DND-41 (cell line): ENCODE results near the gene PDLIM5.

ENCODE experiments used
- ATAC-seq: fragments of 200-7000 bp; cut with Tn5 transposase; 3 replicates; pipeline ENCODE4 v1.9.1; 2021; ENCODE audit warnings: low read depth; ENCODE audit not compliant: insufficient read depth
- DNase-seq: peaks from one replicate; pipeline ENCODE4 v3.0.0-alpha.2; 2020
- H2AFZ ChIP-seq: 2 replicates; pipeline ENCODE4 v1.6.0; 2012; ENCODE audit warnings: low read depth, low read length
- H3K27ac ChIP-seq: 2 replicates; pipeline ENCODE4 v1.5.1; 2012; ENCODE audit warnings: low read length, inconsistent platforms
- H3K27me3 ChIP-seq: fragments of 200-600 bp; sonication (generic); 2 replicates; pipeline ENCODE4 v1.6.0; 2012; ENCODE audit warnings: low read length, mild to moderate bottlenecking, inconsistent platforms; ENCODE audit not compliant: insufficient read depth, poor library complexity
- H3K36me3 ChIP-seq: 2 replicates; pipeline ENCODE4 v1.5.1; 2012; ENCODE audit warnings: low read length, inconsistent platforms; ENCODE audit not compliant: insufficient read depth
- H3K4me1 ChIP-seq: 2 replicates; pipeline ENCODE4 v1.5.1; 2012; ENCODE audit warnings: mild to moderate bottlenecking, low read length; ENCODE audit not compliant: insufficient read depth
- H3K4me2 ChIP-seq: 2 replicates; pipeline ENCODE4 v1.6.0; 2012; ENCODE audit warnings: mild to moderate bottlenecking, moderate library complexity, low read length, inconsistent platforms; ENCODE audit not compliant: insufficient read depth
- H3K4me3 ChIP-seq, 2 experiments: fragments of 200-600 bp in 1 of 2; shearing (Covaris generic) in 1 of 2; 2 replicates each; pipeline ENCODE4 v1.5.1; 2012 to 2016; ENCODE audit warnings: inconsistent platforms in 2 of 2, low read length in 2 of 2, mild to moderate bottlenecking in 2 of 2, low read depth in 1 of 2, moderate library complexity in 1 of 2
- H3K79me2 ChIP-seq: 2 replicates; pipeline ENCODE4 v1.6.0; 2012; ENCODE audit warnings: low read length, inconsistent platforms; ENCODE audit not compliant: insufficient read depth
- H3K9ac ChIP-seq: 2 replicates; pipeline ENCODE4 v1.6.0; 2012; ENCODE audit warnings: low read depth, mild to moderate bottlenecking, inconsistent platforms, low read length, moderate library complexity
- H3K9me3 ChIP-seq: 2 replicates; pipeline ENCODE4 v1.5.1; 2012; ENCODE audit warnings: low read length, moderate library complexity, mild to moderate bottlenecking, inconsistent platforms; ENCODE audit not compliant: insufficient read depth, severe bottlenecking
- H4K20me1 ChIP-seq: 2 replicates; pipeline ENCODE4 v1.6.0; 2012; ENCODE audit warnings: low read length; ENCODE audit not compliant: insufficient read depth
- EZH2 ChIP-seq: IDR thresholded peaks from 3 replicates; pipeline ENCODE4 v1.6.1; 2012; ENCODE audit warnings: borderline replicate concordance, low read depth, mild to moderate bottlenecking, moderate library complexity, low read length, inconsistent platforms; ENCODE audit not compliant: severe bottlenecking
- TF ChIP-seq, protein P1 (sequence below): IDR thresholded peaks from 2 replicates; pipeline ENCODE4 v1.5.1; 2012; ENCODE audit warnings: borderline replicate concordance, low read length, moderate library complexity, mild to moderate bottlenecking; ENCODE audit not compliant: poor library complexity, severe bottlenecking; ENCODE audit errors: extremely low read depth

PDLIM5 gene

DNA sequence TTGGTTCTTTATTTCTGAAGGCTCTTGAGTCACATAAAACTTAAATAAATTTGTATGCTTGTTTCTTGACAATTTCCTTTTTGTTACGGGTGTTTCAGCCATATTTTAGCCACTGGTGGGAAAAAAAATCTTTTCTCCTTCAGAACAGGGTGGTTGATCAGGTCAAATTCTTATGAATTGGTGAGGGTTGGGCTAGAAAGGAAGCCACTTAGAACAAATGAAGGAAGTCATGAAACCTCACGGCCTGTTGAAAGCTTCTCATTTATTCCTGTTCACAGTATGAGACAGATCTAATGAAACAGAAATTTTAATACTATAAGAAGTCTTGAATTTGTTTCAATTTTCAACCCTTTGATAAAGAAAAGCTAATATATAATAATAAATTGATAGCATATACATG is 12.1 kb upstream of the PDLIM5 start:
- no peak for TF ChIP-seq EZH2
- TF ChIP-seq, protein P1, sequence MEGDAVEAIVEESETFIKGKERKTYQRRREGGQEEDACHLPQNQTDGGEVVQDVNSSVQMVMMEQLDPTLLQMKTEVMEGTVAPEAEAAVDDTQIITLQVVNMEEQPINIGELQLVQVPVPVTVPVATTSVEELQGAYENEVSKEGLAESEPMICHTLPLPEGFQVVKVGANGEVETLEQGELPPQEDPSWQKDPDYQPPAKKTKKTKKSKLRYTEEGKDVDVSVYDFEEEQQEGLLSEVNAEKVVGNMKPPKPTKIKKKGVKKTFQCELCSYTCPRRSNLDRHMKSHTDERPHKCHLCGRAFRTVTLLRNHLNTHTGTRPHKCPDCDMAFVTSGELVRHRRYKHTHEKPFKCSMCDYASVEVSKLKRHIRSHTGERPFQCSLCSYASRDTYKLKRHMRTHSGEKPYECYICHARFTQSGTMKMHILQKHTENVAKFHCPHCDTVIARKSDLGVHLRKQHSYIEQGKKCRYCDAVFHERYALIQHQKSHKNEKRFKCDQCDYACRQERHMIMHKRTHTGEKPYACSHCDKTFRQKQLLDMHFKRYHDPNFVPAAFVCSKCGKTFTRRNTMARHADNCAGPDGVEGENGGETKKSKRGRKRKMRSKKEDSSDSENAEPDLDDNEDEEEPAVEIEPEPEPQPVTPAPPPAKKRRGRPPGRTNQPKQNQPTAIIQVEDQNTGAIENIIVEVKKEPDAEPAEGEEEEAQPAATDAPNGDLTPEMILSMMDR = no peak
- Histone ChIP-seq H3K79me2 (no peaks in the 10 kb centered on the region), H3K36me3 (no peaks in the 10 kb centered on the region), H3K9ac (no peak overlapping the region), H3K27me3 (no peaks in the 10 kb centered on the region), H2AFZ (no peak overlapping the region), H3K4me2 (no peak overlapping the region), H3K4me3 (no peak overlapping the region), H3K4me1 (no peaks in the 10 kb centered on the region), H3K9me3 (no peaks in the 10 kb centered on the region), H4K20me1 (no peaks in the 10 kb centered on the region), H3K27ac (no peak overlapping the region)
- ATAC-seq (no peak), DNase-seq (no peak)

DNA sequence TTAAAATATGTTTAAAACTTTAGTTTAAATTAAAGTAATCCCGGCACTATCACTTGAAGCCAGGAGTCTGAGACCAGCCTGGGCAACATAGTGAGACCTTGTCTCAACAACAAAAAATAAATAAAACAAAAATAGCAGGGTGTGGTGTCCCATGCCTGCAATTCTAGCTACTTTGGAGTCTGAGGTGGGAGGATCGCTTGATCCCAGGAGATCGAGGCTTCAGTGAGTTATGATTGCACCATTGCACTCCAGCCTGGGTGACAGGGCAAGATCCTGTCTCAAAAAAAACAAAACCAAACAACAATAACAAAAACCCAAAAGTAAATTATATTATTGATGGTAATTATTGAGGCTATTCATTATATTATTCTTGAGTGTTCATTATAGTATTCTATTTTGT is 9.9 kb upstream of the PDLIM5 start:
- Histone ChIP-seq H3K36me3 (no peaks in the 10 kb centered on the region), H3K4me2 (no peak overlapping the region), H3K9me3 (no peaks in the 10 kb centered on the region), H3K27me3 (no peaks in the 10 kb centered on the region), H3K9ac (no peak overlapping the region), H4K20me1 (no peaks in the 10 kb centered on the region), H3K79me2 (no peaks in the 10 kb centered on the region), H3K27ac (no peak overlapping the region), H3K4me1 (no peaks in the 10 kb centered on the region), H2AFZ (no peak overlapping the region), H3K4me3 (no peak overlapping the region)
- TF ChIP-seq, protein P1 = no peak
- no peak for TF ChIP-seq EZH2
- ATAC-seq = no peak
- no peak for DNase-seq

DNA sequence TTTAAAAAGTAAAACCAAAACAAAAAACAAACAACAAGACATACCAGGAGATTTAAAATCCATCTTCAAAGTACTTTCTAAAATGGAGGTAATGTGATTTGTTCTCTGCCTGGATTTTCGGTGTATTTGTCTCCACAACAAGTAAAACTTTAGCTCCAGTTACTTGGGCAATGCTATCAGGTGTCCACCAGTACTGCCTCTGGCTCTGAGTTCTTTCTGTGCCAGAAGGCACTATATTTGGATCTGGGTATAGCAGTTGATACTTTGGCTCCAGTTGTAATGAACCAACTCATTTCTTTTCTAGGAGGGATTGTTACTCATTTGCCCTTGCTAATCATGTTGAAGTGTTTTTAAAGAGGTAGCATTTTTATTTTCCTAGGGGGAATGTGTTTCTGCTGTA is 9.5 kb upstream of the PDLIM5 start:
- Histone ChIP-seq H4K20me1 (no peaks in the 10 kb centered on the region), H3K27ac (no peak overlapping the region), H3K4me1 (no peaks in the 10 kb centered on the region), H3K27me3 (no peaks in the 10 kb centered on the region), H3K4me3 (no peak overlapping the region), H3K9me3 (no peaks in the 10 kb centered on the region), H2AFZ (no peak overlapping the region), H3K4me2 (no peak overlapping the region), H3K36me3 (no peaks in the 10 kb centered on the region), H3K79me2 (no peaks in the 10 kb centered on the region), H3K9ac (no peak overlapping the region)
- TF ChIP-seq, protein P1 = no peak
- no peak for TF ChIP-seq EZH2
- no peak for DNase-seq
- no peak for ATAC-seq

DNA sequence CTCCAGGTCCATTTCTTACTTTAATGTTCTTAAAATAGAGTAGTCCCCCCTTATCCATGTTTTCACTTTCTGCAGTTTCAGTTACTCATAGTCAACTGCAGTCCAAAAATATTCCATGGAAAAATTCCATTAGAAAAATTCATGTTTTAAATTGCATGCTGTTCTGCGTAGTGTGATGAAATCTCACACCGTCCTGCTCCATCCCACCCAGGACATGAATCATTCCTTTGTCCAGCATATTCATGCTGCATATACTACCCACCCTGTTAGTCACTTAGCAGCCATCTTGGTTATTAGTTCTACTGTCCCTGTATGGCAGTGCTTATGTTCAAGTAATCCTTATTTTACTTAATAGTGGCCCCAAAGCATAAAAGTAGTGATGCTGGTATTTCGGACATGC is 5.4 kb upstream of the PDLIM5 start:
- Histone ChIP-seq H3K9me3 (no peaks in the 10 kb centered on the region), H3K79me2 (no peaks in the 10 kb centered on the region), H3K4me1 (peaks cover 8% of the 10 kb centered on the region), H4K20me1 (no peaks in the 10 kb centered on the region), H2AFZ (no peak overlapping the region), H3K27ac (no peak overlapping the region), H3K4me3 (no peak overlapping the region), H3K27me3 (peaks cover 16% of the 10 kb centered on the region), H3K4me2 (no peak overlapping the region), H3K9ac (no peak overlapping the region), H3K36me3 (no peaks in the 10 kb centered on the region)
- no peak for DNase-seq
- no peak for ATAC-seq
- TF ChIP-seq, protein P1 = no peak
- TF ChIP-seq EZH2 = no peak
